CD4-positive, alpha-beta T cell treated with Interleukin-6 at 100 ng/mL for 8 hours (primary cell): ENCODE results near the gene EP400.
A peak's percentile ranks its signal among the peaks of the same experiment; 100 is the strongest.
"Not testable (repeated sequence)": the region's sequence is repeated elsewhere in the genome, so short reads cannot be mapped to it uniquely, and the experiment has no call there.

ENCODE experiments used
- DNase-seq: peaks from one replicate; pipeline ENCODE4 v3.0.0-alpha.2; 2020; ENCODE audit warnings: mixed read lengths, low spot score

Gene EP400

DNA sequence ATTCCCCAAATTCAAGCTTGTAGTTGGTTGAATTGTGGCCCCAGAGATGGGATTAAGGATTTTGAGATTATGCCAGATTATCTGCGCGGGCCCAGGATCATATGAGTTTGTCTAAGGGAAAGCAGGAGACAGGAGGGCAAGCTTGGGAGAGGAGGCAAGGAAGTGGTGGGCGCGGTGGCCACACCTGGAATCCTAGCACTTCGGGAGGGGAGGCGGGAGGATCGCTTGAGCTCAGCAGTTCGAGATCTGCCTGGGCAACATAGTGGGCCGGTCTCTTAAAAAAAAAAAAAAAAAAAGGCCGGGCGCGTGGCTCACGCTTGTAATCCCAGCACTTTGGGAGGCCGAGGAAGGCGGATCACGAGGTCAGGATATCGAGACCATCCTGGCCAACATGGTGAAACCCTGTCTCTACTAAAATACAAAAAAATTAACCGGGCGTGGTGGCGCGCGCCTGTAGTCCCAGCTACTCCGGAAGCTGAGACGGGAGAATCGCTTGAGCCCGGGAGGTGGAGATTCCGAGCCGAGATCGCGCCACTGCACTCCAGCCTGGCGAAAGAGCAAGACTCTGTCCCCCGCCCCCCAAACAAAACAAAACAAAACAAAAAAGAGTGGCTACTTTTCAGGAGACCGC lies 21.5 kb upstream of the EP400 start:
- no peak for DNase-seq

GRCh38 chr12:131928711-131929580 lies 20.8 kb upstream of the EP400 start, which contains the start of gene PUS1:
TSS of gene PUS1 (plus strand) at chr12:131929276. CDS start at chr12:131929723, 447 bp downstream.
- DNase-seq = peak; percentile 95

DNA sequence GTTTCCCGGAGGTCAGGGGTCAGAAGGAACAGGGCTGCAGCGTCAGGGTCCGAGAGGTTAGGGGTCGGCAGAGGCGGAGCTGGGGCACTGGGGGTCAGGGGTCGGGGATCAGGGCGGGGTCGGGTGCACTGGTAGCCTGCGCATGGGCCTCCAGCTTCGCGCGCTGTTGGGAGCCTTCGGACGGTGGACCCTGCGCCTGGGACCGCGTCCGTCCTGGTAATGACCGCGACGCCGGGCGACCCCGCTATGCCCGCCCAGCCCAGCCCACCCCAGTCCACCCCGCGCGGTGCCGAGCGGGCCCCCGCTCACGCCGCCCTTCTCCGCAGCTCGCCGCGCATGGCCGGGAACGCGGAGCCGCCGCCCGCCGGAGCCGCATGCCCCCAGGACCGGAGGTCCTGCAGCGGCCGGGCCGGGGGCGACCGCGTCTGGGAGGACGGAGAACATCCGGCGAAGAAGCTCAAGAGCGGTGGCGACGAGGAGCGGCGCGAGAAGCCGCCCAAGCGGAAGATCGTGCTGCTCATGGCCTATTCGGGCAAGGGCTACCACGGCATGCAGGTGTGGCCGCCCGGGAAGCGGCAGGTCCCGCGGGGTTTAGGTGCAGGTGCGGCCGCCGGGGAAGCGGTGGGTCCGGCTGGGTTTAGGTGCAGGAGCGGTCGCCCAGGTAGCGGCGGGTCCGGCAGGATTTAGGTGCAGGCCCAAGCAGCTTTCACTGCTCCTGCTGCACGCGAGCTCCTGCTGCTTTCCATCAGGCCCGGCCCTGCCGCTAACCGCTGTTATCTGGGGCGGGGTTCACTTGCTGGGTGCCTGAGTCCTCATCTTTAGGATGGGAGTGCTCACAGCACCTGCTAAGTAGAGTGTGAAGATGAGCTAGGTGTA lies 19.9 kb upstream of the EP400 start:
- no peak for DNase-seq

DNA sequence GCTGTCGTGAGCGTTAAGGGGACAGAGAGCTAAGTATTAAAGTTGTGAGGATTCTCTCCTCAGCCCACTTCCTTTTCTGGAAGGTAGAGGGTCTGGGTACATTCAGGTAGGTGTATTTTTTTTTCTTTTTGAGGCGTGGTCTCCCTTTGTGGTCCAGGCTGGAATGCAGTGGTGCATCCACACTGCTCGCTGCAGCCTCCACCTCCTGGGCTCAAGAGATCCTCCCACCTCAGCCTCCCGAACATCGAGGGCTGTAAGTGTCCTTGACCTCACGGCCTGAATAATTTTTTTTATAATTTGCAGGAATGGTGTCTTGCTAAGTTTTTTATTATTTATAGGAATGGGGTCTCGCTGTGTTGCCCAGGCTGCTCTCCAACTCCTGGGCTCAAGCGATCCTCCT lies 19.2 kb upstream of the EP400 start:
- no peak for DNase-seq

DNA sequence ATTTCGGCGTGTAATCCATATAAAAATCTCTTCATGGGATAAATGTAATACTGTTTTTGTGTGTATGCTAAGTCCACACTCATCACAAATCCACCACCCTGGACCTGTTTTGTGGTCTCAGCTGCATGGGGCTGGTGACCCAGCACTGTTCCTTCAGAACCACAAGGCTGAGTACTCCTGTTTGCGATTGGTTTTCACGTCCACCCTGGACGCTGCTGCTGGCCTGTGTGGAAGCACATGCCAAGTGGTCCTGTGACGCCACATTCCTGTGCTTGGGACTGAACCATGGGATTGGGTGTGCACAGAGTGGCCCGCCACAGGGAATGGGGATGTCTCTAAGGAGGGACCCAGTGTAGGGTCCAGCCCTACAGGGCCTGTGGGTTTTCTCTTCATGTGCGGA lies 16.4 kb upstream of the EP400 start:
- DNase-seq = no peak

- DNase-seq = no peak
Measured at GRCh38 chr12:131934535-131934934, 15.2 kb upstream of the EP400 start.

GRCh38 chr12:131938082-131938481 lies 11.7 kb upstream of the EP400 start:
- DNase-seq = no peak

- DNase-seq = no peak
Measured at GRCh38 chr12:131939007-131939406, 10.7 kb upstream of the EP400 start.

DNA sequence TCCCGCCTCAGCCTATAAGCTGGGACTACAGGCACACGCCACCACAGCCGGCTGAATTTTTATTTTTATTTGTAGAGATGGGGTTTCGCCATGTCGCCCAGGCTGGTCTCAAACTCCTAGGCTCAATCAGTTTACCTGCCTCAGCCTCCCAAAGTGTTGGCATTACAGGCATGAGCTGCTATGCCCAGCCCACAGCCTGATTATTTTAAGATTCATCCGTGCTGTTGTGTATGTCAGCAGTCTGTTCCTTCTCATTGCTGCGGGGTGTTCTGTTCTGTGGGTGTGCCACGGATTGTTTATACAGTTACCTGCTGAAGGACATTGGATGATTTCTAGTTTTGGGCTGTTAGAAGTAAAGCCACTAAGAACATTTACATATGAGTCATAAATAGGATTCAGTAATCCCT lies 9.6 kb upstream of the EP400 start:
- no peak for DNase-seq

GRCh38 chr12:131941116-131941986 lies 8.4 kb upstream of the EP400 start:
- DNase-seq = no peak

DNA sequence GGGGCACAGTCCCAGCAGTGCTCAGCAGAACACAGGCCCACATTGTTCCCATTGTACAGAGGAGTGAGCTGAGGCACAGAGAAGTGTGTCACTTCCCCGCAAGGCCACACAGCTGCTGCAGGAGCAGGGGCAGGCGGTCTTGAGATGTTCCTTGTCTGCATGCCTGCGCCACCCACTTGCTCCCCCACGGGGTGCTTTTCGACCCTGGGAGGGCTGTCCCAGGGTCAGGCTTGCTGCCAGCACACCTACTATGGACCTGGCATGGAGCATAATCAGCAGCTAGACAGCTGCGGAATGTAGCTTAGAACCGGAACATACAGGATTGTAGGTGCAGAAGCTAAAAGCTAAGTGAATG lies 7.8 kb upstream of the EP400 start:
- no peak for DNase-seq

GRCh38 chr12:131942671-131943070 lies 7.1 kb upstream of the EP400 start:
- no peak for DNase-seq

GRCh38 chr12:131943389-131943788 lies 6.4 kb upstream of the EP400 start:
- DNase-seq = no peak

- DNase-seq = no peak
Measured at GRCh38 chr12:131943876-131944275, 5.9 kb upstream of the EP400 start.

GRCh38 chr12:131944601-131945251 lies 5.0 kb upstream of the EP400 start:
- DNase-seq = no peak

DNA sequence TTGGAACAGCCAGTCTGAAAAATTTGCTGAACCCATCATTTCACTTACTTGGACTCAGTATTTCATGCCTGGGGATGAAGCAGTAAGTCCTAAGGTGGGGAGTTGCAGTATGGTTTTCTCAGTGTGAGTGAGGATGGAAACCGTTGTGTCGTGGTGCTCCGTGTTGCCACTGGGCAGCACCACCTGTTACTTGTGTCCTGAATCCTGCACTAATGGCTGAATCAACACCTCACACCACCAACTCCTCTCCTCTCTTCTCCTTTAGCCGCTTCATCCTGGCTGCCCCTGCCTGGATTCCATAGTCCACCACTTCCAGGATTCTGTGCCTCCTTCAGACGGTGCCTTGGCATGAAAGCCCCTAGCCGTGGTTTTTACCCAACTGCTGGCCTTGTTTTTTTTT lies 3.0 kb upstream of the EP400 start:
- DNase-seq = no peak

- no peak for DNase-seq
Measured at GRCh38 chr12:131947482-131948027, 2.2 kb upstream of the EP400 start.

- no peak for DNase-seq
Measured at GRCh38 chr12:131948166-131948712, 1.5 kb upstream of the EP400 start.

DNA sequence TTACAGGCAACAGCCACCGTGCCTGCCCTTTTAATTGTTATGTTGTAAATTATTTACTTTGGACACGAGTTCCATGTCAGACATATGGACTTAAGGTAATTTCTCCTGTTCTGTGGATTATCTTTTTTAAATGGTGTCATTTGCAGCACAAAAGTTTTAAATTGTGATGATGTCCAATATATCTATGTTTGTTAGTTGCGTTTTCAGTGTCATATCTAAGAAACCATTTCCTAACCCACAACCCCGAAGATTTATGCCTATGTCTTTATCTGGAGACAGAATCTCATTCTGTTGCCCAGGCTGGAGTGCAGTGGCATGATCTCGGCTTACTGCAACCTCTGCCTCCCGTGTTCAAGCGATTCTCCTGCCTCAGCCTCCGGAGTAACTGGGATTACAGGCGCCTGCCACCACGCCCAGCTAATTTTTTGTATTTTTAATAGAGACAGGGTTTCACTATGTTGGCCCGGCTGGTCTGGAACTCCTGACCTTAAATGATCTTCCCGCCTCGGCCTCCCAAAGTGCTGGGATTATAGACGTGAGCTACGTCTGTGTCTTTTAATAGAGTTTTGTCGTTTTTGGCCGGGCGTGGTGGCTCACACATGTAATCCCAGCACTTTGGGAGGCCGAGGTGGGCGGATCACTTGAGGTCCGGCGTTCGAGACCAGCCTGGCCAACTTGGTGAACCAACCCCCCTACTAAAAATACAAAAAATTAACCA lies 870 bp upstream of the EP400 start:
- not testable (repeated sequence) for DNase-seq
